Measurements from ENCODE around the gene NGFR.
"Not testable (repeated sequence)": the region's sequence is repeated elsewhere in the genome, so short reads cannot be mapped to it uniquely, and the experiment has no call there.

NGFR gene

GRCh38 chr17:49496867-49497147 lies 1.7 kb downstream of the NGFR start:
- no peak for DNase-seq

DNA sequence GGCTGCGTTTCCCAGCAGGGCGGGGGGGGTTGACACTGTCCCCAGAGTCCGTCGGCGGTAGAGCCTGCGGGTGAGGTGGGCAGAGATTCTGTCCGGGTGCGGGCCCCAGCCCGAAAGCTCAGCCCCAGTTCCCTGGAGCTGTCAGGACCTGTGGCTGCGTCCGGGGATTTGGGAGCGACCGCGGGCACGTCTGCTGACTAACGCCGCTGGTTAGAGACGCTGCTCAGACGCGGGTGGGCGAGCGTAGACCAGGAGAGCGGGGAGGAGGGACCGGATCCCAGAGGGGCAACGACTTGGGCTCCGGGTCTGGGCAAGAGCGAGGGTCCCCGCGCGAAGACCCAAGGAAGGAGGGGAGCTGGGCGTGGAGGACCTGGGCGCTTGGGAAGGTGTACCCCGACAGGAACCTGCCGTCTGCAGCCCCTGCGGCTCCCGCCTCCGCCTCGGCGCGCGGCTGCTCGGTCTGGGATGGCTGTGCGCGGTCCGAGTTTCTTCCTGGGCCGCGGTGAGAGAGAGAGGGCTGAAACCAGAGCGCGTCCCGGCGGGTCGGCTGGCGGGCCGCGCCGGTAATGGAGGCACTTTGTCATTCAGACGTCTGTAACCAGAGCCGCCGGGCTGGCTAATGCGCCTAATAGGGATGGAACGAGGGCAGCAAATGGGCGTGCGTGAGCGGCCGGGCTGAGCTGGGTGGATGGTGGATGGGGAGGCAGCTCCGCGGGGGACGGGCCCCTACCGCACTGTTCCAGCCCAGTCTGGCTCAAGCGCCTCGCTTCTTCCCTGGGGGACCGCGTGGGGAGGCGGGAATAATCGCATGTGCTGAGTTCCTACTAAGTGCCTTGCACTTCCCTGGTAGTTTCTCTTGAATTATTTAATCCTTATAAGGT lies 2.3 kb downstream of the NGFR start:
- peak; percentile 30 for DNase-seq

DNA sequence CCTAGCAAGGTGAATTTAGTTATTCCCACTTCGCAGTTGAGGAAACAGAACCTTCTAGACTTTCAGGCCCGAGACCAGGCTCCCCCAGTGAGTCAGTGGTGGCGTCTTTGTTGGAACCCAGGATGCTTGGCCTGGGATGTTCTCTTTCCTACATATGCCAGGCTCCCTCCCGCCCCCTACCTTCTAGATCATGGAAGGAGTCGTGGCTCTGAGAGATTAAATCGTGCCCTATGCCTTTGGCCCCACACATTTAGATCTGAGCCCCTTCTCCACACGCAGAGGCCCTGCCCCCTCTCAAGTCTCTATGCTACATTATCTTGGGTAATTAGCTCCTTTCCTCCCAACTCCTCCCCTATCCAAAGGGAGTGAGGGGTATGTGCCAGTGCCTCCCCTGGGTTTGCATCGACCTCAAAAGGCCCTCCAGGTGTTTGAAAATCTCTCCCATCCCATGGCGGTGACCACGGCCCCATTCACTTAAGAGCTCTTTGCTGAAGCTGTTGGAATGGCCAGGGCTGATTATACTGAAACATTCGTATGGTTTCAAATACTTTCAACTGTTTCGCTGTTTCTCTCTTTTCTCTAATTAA lies 3.0 kb downstream of the NGFR start:
- no peak for DNase-seq

DNA sequence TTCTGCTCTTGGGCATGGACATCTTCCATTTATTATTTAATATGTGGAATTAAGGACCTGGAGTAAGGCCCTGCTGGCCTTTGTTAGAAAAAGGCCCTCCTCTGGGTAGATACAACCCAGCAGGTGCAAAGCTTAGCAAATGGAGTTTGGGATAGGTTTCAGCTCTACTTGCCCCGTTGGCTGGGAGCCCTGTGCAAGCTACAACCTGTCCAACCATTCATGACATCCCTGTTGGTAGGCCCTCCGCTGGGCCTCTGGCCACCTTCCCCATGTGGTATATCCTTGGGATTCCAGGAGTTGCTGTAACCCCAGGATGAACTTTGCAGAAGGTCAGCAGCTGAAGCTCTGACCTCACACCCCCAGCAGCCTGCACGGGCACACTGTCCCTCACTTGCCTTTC lies 6.4 kb downstream of the NGFR start:
- no peak for DNase-seq

DNA sequence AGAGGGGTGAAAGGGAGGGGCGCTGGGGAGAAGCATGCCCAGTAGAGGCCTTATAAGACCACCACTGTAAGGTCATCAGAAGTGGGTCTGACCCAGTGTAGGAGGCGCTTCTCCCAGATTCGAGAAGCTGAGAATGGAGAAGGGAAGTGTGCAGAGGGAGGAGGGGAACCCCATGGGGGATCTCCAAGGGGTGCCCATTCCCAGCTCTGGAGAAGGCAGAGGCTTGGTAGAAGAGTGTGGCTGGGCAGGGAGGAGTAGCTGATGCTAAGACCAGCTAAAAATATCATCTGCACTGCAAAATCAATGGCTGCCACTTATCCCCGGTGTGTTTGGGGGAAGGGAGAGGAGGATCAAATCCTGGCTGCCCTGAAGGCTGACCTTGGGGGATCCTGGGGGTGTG lies 7.2 kb downstream of the NGFR start:
- DNase-seq, result no peak

DNA sequence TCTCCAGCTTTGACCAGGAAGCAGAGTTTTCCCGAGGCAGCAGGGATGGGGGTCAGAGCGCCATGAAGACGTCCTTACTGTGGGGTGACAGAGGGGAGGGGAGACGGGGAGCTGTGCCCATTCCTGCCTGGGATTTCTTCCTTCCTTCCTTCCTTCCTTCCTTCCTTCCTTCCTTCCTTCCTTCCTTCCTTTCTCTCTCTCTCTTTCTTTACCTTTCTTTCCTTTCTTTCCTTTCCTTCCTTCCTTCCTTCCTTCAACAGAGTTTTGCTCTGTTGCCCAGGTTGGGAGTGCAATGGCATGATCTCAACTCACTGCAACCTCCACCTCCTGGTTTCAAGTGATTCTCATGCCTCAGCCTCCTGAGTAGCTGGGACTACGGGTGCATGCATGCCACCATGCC lies 7.6 kb downstream of the NGFR start:
- DNase-seq, result not testable (repeated sequence)

DNA sequence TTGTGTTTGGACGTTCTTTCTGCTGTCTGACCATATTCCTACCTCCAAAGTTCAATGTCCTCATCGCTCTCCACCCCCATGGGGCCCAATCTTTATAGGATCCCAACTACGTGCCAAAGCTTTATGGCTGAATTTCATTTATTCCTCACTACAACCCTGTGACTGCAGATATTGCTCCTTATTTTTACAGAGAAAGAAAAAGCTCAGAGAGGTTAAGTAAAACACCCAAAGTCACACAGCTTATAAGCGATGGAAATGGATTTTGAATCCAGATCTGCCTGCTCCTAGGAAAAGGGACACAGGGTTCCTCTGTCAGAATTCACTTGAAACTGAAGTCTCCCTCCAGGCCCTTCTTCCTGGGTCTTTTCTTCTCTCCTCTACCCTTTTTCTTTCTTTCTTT lies 9.3 kb downstream of the NGFR start:
- no peak for DNase-seq

DNA sequence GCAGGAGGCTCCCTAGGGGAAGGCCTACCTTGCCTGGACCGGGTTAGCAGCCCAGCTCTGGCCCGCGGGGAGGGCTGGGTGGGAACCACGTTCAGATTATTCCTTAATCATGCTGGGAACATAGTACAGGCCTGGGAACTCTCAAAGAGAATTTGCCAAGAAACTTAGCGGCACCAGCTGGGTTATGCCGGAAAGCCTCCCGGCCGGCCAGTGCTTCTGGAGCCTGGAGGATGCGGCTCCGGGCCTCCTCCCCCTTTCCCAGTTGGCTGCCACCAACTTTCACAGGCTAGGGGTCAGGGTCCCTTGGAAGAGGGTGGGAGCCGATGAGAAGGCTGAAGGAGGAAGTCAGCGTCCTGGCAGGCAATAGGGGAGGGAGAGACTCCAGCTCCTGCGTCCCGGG lies 10.8 kb downstream of the NGFR start:
- DNase-seq, result no peak

DNA sequence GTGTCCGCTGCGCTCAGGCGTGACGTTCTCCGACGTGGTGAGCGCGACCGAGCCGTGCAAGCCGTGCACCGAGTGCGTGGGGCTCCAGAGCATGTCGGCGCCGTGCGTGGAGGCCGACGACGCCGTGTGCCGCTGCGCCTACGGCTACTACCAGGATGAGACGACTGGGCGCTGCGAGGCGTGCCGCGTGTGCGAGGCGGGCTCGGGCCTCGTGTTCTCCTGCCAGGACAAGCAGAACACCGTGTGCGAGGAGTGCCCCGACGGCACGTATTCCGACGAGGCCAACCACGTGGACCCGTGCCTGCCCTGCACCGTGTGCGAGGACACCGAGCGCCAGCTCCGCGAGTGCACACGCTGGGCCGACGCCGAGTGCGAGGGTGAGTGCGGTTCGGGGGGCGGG lies 11.2 kb downstream of the NGFR start:
- DNase-seq, result no peak

- no peak for DNase-seq
Measured at GRCh38 chr17:49508061-49508865, 13.2 kb downstream of the NGFR start.

DNA sequence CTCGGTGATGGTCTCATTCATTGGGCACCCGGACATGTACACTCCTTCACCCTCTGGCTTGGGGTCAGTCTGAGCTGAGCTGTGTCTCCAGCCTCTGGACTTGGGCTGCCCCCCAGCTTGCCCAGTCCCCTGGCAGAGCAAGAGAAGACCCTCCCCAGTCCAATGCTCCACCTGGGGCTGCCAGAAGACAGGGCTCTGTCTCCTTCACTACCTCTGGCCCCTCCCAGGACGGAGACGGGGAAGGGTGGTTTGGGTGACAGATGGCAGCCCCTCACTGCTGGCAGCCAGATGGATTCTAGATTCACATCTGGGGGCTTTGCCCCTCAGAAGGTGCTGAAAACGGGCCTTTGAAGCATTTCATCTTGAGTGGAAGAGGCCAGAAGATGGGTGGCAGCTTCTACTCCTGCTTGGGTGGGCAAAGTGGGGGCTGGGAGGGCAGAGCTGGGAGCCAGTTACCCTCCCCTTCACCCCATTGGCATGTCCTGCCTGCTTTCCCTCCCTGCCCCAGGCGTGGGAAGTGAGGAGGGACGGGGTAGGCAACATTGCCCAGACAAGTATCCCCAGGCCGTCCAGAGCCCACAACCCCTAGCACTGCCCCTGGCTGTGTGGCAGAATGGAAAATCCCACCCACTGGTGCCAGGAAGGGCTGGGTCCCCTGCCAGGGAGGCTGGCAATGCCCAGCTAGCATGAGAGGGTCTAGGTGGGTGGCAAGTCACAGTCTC lies 13.9 kb downstream of the NGFR start:
- DNase-seq, result no peak

GRCh38 chr17:49509588-49509917 lies 14.5 kb downstream of the NGFR start:
- DNase-seq, result no peak

- DNase-seq, result no peak
Measured at GRCh38 chr17:49510059-49510719, 15.1 kb downstream of the NGFR start.

DNA sequence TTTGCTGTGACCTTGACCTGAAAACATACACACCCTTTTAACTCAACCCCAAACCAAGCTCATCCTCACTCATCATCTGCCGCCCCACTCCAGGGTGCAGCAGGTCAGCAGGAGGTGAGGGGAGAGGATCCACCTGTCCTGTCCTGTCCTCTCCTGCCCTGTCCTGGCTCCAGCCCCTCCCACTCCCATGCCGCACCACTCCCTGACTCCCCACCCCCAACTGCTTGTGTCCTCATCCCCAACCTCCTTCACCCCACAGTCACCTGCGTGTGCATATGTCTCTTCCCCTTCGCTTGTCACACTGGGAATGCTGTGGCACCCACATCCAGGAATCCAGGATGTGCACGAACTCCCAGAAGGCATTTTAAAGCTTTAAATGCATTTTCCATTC lies 15.6 kb downstream of the NGFR start:
- no peak for DNase-seq

- DNase-seq, result no peak
Measured at GRCh38 chr17:49511810-49512209, 16.7 kb downstream of the NGFR start.

GRCh38 chr17:49512296-49513043 lies 17.4 kb downstream of the NGFR start:
- DNase-seq, result no peak

- DNase-seq, result no peak
Measured at GRCh38 chr17:49513044-49513395, 17.9 kb downstream of the NGFR start.

DNA sequence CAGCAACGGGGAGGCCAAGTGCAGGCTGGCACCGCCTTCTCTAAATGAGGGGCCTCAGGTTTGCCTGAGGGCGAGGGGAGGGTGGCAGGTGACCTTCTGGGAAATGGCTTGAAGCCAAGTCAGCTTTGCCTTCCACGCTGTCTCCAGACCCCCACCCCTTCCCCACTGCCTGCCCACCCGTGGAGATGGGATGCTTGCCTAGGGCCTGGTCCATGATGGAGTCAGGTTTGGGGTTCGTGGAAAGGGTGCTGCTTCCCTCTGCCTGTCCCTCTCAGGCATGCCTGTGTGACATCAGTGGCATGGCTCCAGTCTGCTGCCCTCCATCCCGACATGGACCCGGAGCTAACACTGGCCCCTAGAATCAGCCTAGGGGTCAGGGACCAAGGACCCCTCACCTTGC lies 18.5 kb downstream of the NGFR start:
- no peak for DNase-seq

DNA sequence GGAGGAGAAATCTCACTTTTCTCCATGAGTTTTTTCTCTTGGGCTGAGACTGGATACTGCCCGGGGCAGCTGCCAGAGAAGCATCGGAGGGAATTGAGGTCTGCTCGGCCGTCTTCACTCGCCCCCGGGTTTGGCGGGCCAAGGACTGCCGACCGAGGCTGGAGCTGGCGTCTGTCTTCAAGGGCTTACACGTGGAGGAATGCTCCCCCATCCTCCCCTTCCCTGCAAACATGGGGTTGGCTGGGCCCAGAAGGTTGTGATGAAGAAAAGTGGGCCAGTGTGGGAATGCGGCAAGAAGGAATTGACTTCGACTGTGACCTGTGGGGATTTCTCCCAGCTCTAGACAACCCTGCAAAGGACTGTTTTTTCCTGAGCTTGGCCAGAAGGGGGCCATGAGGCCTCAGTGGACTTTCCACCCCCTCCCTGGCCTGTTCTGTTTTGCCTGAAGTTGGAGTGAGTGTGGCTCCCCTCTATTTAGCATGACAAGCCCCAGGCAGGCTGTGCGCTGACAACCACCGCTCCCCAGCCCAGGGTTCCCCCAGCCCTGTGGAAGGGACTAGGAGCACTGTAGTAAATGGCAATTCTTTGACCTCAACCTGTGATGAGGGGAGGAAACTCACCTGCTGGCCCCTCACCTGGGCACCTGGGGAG lies 19.1 kb downstream of the NGFR start:
- DNase-seq, result no peak

DNA sequence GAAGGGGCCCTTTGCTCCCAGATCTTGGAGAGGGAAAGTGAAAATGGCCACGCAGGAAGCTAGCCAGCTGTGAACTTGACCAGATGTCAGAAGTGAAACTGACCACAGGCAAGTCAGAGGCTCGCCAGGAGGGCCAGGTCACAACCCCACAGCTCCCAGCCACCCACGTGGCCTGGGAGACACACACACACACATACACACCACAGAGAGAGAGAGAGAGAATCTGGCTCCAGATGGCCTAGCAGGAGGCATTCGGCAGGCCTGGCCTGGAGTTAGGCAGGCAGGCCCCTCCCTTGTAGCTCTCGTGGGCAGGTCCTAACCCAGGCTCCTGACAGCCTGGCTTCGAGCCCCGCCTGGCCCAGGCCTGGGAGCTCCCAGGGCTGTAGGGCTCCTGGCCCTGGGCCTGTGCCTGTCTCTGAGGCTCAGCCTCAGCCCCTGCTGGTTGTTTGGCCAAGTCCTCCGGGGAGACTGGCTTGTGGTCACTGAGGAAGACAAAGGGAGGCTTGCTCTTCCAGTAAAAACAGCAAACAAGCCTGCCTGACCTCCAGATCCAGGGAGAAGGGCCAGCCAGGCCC lies 20.2 kb downstream of the NGFR start:
- DNase-seq, result no peak

DNA sequence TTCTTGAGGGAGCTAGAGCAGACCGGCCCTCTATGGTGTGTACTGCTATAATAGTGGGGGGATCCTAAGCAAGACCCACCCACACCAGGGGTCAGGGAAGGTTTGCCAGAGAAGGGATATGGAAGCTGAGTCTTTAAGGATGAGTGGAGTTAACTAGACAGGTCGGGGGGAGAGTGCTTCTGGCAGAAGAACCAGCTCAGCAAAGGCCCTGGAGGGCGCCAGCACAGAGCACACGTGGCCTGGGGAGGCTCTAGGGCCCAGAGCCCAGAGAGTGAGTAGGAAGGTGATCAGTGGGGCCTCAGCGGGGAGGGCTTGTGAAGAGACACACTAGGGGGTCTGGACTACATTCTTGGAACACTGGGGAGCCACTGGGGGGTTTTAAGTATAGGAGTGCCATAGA lies 21.1 kb downstream of the NGFR start:
- no peak for DNase-seq
